ENCODE data around the gene SDCCAG8. TPM values are rescaled to one million over a fixed set of nuclear protein-coding genes. Genes with fewer than 3 reads are reported as not detected.
A peak's percentile ranks its signal among the peaks of the same experiment; 100 is the strongest.

SDCCAG8 gene
- polyA plus RNA-seq, 3 donors: 33.2 to 34.4 (median 33.4) TPM

DNA sequence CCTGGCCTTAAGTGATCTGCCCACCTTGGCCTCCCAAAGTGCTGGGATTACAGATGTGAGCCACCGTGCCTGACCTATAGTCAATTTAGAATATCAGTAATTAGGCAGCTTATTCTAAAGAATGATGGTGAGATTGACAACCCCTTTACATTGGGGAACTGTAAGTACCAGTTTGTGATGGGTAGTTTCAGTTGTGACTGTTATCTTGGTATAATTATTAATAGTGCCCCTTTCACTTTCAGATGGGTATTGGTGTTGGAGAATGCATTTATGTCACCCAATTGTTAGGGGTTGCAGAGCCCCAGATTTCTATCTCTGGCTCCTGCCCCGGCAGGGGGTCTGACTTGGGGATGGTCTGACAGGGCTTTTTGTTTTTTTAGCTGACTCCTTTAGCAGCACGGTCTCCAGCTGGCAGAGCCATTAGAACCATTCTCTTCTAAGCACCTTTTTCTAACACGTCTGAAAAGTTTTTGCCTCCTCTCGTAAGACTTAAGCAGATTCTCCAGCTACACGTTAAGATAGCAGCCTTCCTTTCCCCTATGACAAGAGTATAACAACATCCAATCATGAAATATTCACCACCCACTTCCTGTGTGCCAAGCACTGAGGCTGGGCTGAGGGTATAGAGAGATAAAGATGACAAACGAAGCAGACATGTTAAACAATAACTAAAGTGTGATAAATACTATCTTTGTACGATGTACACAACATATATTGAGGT lies 157.8 kb downstream of the SDCCAG8 start:
- Histone ChIP-seq H3K79me2 (ENCODE audit: insufficient read depth, low read length) (no peaks in the 10 kb centered on the region), H3K9me3 (replicated peaks in 1 of 2; ENCODE audit: control insufficient read depth in 1 of 2, insufficient read depth in 1 of 2, low read length in 2 of 2) (no peaks in the 10 kb centered on the region), H4K20me1 (ENCODE audit: insufficient read depth, low read length) (no peaks in the 10 kb centered on the region), H3K4me2 (replicated peaks; ENCODE audit: extremely low read depth, low read length, poor library complexity, severe bottlenecking) (no peak overlapping the region), H3K9ac (ENCODE audit: insufficient read depth, low read length, poor library complexity, severe bottlenecking) (no peak overlapping the region), H3K4me3 (replicated peaks in 1 of 3; ENCODE audit: low read depth in 2 of 3, low read length in 3 of 3) (no peak overlapping the region), H3K27me3 (ENCODE audit: control insufficient read depth in 2 of 2, insufficient read depth in 2 of 2, low read length in 2 of 2) (no peaks in the 10 kb centered on the region), H3K36me3 (replicated peaks in 1 of 2; ENCODE audit: control insufficient read depth in 1 of 2, insufficient read depth in 2 of 2, low read length in 2 of 2) (peaks cover 4 to 23% of the 10 kb centered on the region in 2 donors), H3K27ac (ENCODE audit: low read depth in 1 of 2, low read length in 2 of 2) (no peak overlapping the region), H3K4me1 (ENCODE audit: control insufficient read depth in 1 of 2, insufficient read depth in 2 of 2, low read length in 2 of 2) (no peaks in the 10 kb centered on the region), H2AFZ (ENCODE audit: insufficient read depth, low read depth, low read length, poor library complexity, severe bottlenecking) (no peak overlapping the region)
- Mint-ChIP-seq H3K4me1 (no peaks in the 10 kb centered on the region), H3K4me3 (no peak overlapping the region), H3K9me3 (no peaks in the 10 kb centered on the region), H3K27ac (peak overlapping the region in 1 of 7 donors; percentile 10), H3K36me3 (peaks cover 22 to 26% of the 10 kb centered on the region in 2 donors), H3K27me3 (ENCODE audit: low read depth in 3 of 3) (no peaks in the 10 kb centered on the region)
- no peak for TF ChIP-seq CTCF (IDR thresholded peaks at IDR 0.05)
- 92% methylated on average over 2 of the region's 8 CpGs for WGBS (ENCODE audit: insufficient coverage)
- no peak for DNase-seq
- intact Hi-C loops (cut with micrococcal nuclease): no loop called here

- Histone ChIP-seq H3K27me3 (ENCODE audit: control insufficient read depth in 2 of 2, insufficient read depth in 2 of 2, low read length in 2 of 2) (no peaks in the 10 kb centered on the region), H3K9me3 (replicated peaks in 1 of 2; ENCODE audit: control insufficient read depth in 1 of 2, insufficient read depth in 1 of 2, low read length in 2 of 2) (no peaks in the 10 kb centered on the region), H3K79me2 (ENCODE audit: insufficient read depth, low read length) (no peaks in the 10 kb centered on the region), H3K36me3 (replicated peaks in 1 of 2; ENCODE audit: control insufficient read depth in 1 of 2, insufficient read depth in 2 of 2, low read length in 2 of 2) (peaks cover 4 to 23% of the 10 kb centered on the region in 2 donors), H3K9ac (ENCODE audit: insufficient read depth, low read length, poor library complexity, severe bottlenecking) (no peak overlapping the region), H3K27ac (ENCODE audit: low read depth in 1 of 2, low read length in 2 of 2) (no peak overlapping the region), H3K4me1 (ENCODE audit: control insufficient read depth in 1 of 2, insufficient read depth in 2 of 2, low read length in 2 of 2) (no peaks in the 10 kb centered on the region), H2AFZ (ENCODE audit: insufficient read depth, low read depth, low read length, poor library complexity, severe bottlenecking) (no peak overlapping the region), H3K4me3 (replicated peaks in 1 of 3; ENCODE audit: low read depth in 2 of 3, low read length in 3 of 3) (no peak overlapping the region), H4K20me1 (ENCODE audit: insufficient read depth, low read length) (no peaks in the 10 kb centered on the region), H3K4me2 (replicated peaks; ENCODE audit: extremely low read depth, low read length, poor library complexity, severe bottlenecking) (no peak overlapping the region)
- TF ChIP-seq CTCF (IDR thresholded peaks at IDR 0.05): no peak
- intact Hi-C loops (cut with micrococcal nuclease): no loop called here
- peaks cover 24 to 30% of the 10 kb centered on the region in 2 donors for H3K36me3 Mint-ChIP-seq
- no peaks in the 10 kb centered on the region for H3K27me3 Mint-ChIP-seq (ENCODE audit: low read depth in 3 of 3)
- H3K27ac Mint-ChIP-seq: no peak overlapping the region
- H3K4me3 Mint-ChIP-seq: no peak overlapping the region
- WGBS (ENCODE audit: insufficient coverage): 93% methylated on average over 1 of the region's 6 CpGs
- no peaks in the 10 kb centered on the region for H3K4me1 Mint-ChIP-seq
- no peaks in the 10 kb centered on the region for H3K9me3 Mint-ChIP-seq
- no peak for DNase-seq
Observed at GRCh38 chr1:243414152-243414494, 158.3 kb downstream of the SDCCAG8 start.

Measured in CD14-positive monocyte (primary cell).